NCI-H2171 (cell line): ENCODE data around the gene CNTROB.
"Not testable (repeated sequence)": the region's sequence is repeated elsewhere in the genome, so short reads cannot be mapped to it uniquely, and the experiment has no call there.

Experiments used
- DNase-seq: peaks from one replicate; lab custom pipeline; 2025; lab: John Stamatoyannopoulos, UW

The CNTROB gene

DNA sequence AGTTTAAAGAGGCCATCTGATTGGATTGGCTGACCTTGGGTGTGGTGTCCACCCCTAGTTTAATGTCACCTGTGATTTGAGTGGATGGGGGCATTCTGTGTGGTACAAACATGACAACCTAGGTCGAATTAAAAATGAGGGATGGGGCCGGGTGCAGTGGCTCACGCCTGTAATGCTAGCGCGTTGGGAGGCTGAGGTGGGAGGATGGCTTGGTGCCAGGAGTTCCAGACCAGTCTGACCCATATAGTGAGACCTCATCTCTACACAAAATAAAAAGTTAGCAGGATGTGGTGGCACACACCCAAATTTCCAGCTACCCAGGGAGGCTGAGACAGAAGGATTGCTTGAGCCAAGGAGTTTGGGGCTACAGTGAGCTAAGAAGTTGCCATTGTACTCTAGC lies 14.4 kb downstream of the CNTROB start:
- DNase-seq, result no peak

- DNase-seq, result no peak
Observed at GRCh38 chr17:7947651-7948050, 15.6 kb downstream of the CNTROB start.

- DNase-seq, result no peak
Observed at GRCh38 chr17:7950578-7950977, 18.6 kb downstream of the CNTROB start.

GRCh38 chr17:7951143-7951792 lies 19.3 kb downstream of the CNTROB start:
- no peak for DNase-seq

GRCh38 chr17:7953266-7953665 lies 21.3 kb downstream of the CNTROB start:
- not testable (repeated sequence) for DNase-seq

- DNase-seq, result no peak
Observed at GRCh38 chr17:7955414-7956227, 23.6 kb downstream of the CNTROB start.

DNA sequence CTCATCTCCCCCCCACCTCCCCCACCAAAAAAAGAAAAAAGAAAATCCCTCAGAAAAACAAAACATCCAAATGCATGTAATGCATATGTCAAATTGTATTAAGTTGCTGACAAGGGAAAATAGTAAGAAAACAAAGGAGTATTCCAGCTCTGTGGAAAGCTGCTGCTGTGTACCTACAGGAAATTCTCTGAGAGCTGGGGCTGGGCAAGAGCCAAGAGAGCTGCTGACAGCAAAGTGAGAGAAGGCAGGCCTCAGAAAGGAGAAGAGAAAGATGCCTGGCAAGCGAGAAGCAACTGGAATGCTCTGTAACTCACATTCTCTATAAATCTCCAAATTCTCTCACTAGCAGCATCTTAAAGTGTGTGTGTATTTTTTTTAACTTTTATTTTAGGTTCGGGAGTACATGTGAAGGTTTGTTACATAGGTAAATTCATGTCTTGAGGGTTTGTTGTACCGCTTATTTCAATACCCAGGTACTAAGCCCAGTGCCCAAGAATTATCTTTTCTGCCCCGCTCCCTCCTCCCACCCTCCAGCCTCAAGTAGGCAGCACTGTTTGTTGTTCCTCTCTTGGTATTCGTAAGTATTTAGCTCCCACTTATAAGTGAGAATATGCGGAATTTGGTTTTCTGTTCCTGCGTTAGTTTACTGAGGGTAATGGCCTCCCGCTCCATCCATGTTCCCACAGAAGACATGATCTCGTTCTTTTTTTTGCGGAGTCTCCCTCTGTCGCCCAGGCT lies 24.4 kb downstream of the CNTROB start:
- DNase-seq, result no peak

GRCh38 chr17:7959503-7960253 lies 27.7 kb downstream of the CNTROB start:
- no peak for DNase-seq

DNA sequence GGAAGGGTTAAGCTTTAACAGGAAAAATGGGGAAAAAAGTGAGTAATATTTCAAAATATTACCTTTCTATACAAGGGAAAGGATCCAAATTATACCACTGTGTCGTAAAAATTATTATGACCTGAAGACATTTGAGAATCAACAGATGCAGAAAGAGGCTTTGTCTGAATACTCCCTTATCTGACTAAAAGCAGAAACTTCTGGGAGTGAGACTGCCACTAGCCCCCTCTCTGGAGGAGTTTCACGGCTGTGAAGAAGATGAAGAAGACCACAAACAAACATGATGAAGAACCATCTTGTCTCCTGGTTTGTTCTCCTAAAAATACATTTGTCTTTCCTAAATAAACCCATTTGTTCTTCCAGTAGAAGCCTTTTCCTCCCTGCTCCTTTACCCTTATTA lies 29.4 kb downstream of the CNTROB start:
- no peak for DNase-seq

DNA sequence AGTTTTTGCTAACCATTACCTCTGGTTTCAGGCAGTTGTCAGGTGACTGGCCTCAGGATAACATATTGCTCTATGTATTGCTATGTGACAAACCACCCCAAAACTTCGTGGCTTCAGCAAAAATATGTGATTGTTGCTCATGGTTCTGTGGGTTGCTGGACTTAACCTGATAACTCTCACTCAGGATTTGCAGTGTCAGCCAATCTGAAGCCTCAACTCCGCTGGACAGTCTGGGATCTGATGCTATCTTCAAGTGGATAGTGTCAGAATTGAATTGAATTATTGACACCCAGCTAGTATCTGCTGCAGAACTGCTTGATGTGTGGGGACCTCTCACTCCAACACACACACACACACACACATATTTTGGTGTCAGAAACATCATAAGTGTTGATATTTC lies 35.7 kb downstream of the CNTROB start:
- DNase-seq, result no peak

DNA sequence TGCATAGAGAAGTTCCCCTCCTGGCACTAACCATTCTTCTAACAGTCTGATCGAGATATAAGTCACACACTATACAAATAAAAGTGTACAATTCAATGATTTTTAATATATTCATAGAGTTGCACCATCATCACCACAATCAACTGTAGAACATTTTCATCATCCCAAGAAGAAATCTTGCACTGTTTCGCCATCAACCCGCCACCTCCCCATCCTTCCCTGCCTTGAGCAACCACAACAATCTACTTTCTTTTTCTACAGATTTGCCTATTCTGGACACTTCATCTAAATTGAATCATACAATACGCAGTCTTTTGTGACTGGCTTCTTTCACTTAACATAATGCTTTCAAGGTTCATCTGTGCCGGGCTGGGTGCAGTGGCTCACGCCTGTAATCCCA lies 37.4 kb downstream of the CNTROB start:
- no peak for DNase-seq

- no peak for DNase-seq
Observed at GRCh38 chr17:7971651-7972050, 39.6 kb downstream of the CNTROB start.

DNA sequence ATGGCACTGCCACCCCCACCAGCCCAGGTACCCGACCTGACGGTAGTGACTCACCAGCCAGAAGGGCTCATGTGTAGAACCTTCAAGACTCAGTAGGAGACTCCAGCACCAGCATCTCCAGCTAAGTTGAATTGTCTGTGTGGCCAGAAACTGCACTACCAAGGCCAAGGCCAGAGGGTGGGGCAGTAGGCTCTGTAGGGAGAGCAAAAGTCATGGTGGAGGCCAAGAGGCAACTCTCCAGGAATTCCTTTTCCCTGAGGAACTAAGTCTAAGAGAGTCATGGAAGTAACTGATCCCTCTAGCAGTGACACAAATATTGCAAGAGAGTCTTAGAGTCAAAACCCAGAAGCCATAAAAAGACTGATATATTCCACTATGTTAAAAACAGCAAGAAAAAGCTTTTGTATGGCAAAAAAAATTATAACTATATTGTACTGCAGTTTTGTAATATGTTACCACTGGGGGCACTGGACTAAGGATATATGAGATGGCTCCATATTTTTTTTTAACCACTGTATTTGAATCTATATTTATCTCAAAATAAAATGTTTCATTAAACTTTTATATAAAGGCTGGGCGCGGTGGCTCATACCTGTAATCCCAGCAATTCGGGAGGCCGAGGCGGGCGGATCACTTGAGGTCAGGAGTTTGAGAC lies 40.3 kb downstream of the CNTROB start:
- DNase-seq, result no peak

- DNase-seq, result no peak
Observed at GRCh38 chr17:7974638-7975131, 42.7 kb downstream of the CNTROB start.

- no peak for DNase-seq
Observed at GRCh38 chr17:7977039-7977438, 45.0 kb downstream of the CNTROB start.

DNA sequence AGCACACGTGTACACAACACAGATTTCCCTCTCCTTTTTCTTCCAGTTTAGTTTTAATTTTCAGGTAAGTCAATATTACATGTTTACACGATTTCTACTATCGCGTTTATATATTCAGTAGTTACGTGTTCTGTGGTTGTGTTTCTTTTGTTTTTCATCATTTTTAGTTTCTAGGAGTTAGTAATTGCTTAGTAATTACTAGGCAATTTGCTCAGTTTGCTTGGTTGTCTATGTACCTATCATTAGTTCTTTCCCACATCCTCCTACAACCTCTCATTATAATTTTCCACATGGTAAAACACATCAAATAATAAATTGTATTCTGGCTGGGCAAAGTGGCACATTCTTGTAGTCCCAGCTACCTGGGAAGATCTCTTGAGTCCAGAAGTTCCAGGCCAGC lies 45.8 kb downstream of the CNTROB start:
- DNase-seq, result no peak

DNA sequence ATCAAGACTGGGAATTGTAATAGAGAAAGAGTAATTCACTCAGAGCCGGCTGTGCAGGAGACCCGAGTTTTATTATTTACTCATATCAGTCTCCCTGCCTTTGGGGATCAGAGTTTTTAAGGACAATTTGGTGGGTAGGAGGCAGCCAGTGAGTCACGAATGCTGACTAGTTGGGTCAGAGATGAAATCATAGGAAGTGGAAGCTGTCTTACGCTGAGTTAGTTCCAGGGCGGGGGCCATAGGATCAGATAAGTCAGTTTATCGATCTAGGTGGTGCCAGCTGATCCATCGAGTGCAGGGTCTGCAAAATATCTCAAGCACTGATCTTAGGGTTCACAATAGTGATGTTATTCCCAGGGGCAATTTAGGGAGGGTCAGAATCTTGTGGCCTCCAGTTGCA lies 50.2 kb downstream of the CNTROB start:
- no peak for DNase-seq

DNA sequence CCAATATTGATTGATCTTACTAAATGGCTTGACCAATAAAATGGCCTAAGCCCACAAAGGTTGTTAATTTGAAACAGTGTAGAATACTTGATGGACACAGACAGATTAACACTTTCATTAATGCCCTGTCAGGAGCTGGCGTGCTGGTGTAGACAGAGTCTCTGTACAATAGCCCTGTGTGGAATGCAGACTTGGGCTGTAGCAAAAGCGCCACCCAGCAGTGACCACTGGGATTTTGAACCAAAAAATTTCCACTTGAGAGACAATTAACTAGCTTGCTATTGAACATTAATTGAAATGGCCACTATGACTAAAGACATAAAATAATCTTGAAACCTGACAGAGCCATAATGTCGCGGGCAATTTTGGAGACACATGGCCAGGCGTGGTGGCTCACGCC lies 50.7 kb downstream of the CNTROB start:
- no peak for DNase-seq

DNA sequence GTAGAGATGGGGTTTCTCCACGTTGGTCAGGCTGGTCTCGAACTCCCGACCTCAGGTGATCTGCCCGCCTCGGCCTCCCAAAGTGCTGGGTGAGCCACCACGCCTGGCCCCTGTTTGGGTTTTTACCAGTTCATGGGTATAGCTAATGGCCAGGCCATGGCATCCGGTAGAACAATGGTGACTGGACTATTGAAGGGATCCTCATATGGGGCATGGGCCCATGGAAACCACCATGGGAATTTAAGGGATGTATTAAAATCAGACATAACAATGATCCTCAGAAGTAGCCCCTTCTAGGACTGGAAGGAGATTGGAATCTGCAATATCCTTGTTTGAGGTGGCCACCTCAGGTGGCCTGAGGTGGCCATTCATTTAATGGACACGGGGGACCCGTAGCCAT lies 52.9 kb downstream of the CNTROB start:
- DNase-seq, result no peak

DNA sequence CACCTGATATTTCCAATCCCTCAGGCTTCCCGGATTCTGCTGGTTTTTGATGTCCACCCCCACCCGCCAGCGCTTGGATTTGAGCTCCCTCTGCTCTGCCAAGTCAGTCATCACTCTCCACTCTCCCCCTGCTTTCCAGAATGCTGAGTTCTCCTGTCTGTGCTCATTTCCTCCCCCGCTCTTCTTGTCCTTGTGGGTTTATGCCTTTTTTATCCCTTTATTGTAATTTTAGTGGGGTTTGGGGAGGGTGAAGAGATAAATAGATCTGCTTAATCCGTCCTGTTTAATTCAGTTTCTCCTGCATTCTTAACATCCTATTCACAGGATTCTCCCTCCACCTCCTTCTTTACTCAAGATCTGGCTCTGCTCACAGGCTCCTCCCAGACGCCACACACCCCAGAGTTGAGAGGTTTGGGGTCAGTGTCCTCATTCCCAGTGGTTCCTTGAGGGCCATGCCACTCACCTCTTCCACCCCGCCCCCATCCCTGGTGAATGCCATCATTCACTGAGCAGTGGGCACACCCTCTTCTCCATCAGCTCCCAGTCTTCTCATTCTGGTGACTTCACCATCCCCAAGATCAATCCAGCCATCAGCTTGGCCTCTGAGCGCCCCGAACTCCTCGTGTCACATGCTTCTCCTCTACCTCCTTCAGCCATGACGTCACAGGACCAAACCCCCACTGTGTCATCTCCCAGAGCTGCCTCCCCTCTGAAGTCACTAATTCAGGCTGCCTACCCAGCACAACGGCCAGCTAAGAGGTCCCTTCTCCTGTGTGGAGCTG lies 55.3 kb downstream of the CNTROB start:
- no peak for DNase-seq

- peak; percentile 31 for DNase-seq
Observed at GRCh38 chr17:7988750-7989178, 56.8 kb downstream of the CNTROB start.
